HEK293 (cell line): Measurements from ENCODE around the gene LYPD4.

Experiments
- GLI2 ChIP-seq: fragments of 450-650 bp; formaldehyde crosslinking; IDR thresholded peaks from 2 replicates; pipeline ENCODE4; 2017; ENCODE audit warnings: missing biosample characterization, missing genetic modification characterization, low read depth, borderline replicate concordance
- GLIS1 ChIP-seq: fragments of 450-650 bp; formaldehyde crosslinking; IDR thresholded peaks from 2 replicates; pipeline ENCODE4 v1.5.1; 2016; ENCODE audit warnings: missing biosample characterization, missing genetic modification characterization
- HOXD13 ChIP-seq: sonication (generic); formaldehyde crosslinking; IDR thresholded peaks from 2 replicates; pipeline ENCODE4 v1.8.0; 2022; ENCODE audit warnings: missing genetic modification reagents, borderline replicate concordance
- PRDM1 ChIP-seq: fragments of 450-650 bp; formaldehyde crosslinking; IDR thresholded peaks from 2 replicates; pipeline ENCODE4; 2016; ENCODE audit warnings: missing biosample characterization, missing genetic modification characterization
- RBAK ChIP-seq: fragments of 450-650 bp; formaldehyde crosslinking; IDR thresholded peaks from 2 replicates; pipeline ENCODE4 v1.5.1; 2016; ENCODE audit warnings: missing biosample characterization, missing genetic modification characterization
- ZBTB1 ChIP-seq: fragments of 450-650 bp; formaldehyde crosslinking; IDR thresholded peaks from 2 replicates; pipeline ENCODE4 v1.5.1; 2016; ENCODE audit warnings: missing biosample characterization, missing genetic modification characterization
- ZBTB10 ChIP-seq: fragments of 450-650 bp; formaldehyde crosslinking; IDR thresholded peaks from 2 replicates; pipeline ENCODE4 v1.5.1; 2016; ENCODE audit warnings: missing biosample characterization, missing genetic modification characterization
- ZBTB17 ChIP-seq: fragments of 450-650 bp; formaldehyde crosslinking; IDR thresholded peaks from 2 replicates; pipeline ENCODE4 v1.5.1; 2016; ENCODE audit warnings: missing biosample characterization, missing genetic modification characterization
- ZFP69B ChIP-seq: fragments of 450-650 bp; formaldehyde crosslinking; IDR thresholded peaks from 2 replicates; pipeline ENCODE4 v1.5.1; 2016; ENCODE audit warnings: missing biosample characterization, missing genetic modification characterization
- ZNF112 ChIP-seq: fragments of 450-650 bp; formaldehyde crosslinking; IDR thresholded peaks from 2 replicates; pipeline ENCODE4 v1.5.0; 2017; ENCODE audit warnings: missing biosample characterization, missing genetic modification characterization
- ZNF146 ChIP-seq: fragments of 450-650 bp; formaldehyde crosslinking; IDR thresholded peaks from 2 replicates; pipeline ENCODE4 v1.5.1; 2016; ENCODE audit warnings: missing biosample characterization, missing genetic modification characterization
- ZNF169 ChIP-seq: fragments of 450-650 bp; formaldehyde crosslinking; IDR thresholded peaks from 2 replicates; pipeline ENCODE4 v1.5.1; 2016; ENCODE audit warnings: missing biosample characterization, missing genetic modification characterization
- ZNF175 ChIP-seq: fragments of 450-650 bp; formaldehyde crosslinking; IDR thresholded peaks from 2 replicates; pipeline ENCODE4 v1.5.1; 2016; ENCODE audit warnings: missing biosample characterization, missing genetic modification characterization
- ZNF341 ChIP-seq: fragments of 450-650 bp; formaldehyde crosslinking; IDR thresholded peaks from 2 replicates; pipeline ENCODE4; 2016; ENCODE audit warnings: low read depth, missing biosample characterization, missing genetic modification characterization
- ZNF362 ChIP-seq: fragments of 450-650 bp; formaldehyde crosslinking; IDR thresholded peaks from 2 replicates; pipeline ENCODE4 v1.5.1; 2016; ENCODE audit warnings: missing biosample characterization, missing genetic modification characterization
- ZNF398 ChIP-seq: fragments of 450-650 bp; formaldehyde crosslinking; IDR thresholded peaks from 2 replicates; pipeline ENCODE4 v1.5.1; 2017; ENCODE audit warnings: missing biosample characterization, missing genetic modification characterization
- ZNF426 ChIP-seq: fragments of 450-650 bp; formaldehyde crosslinking; IDR thresholded peaks from 2 replicates; pipeline ENCODE4 v1.5.1; 2017; ENCODE audit warnings: missing biosample characterization, missing genetic modification characterization, mild to moderate bottlenecking, inconsistent platforms, moderate library complexity
- ZNF48 ChIP-seq: fragments of 450-650 bp; formaldehyde crosslinking; IDR thresholded peaks from 2 replicates; pipeline ENCODE4 v1.5.1; 2016; ENCODE audit warnings: missing biosample characterization, missing genetic modification characterization
- ZNF514 ChIP-seq: fragments of 450-650 bp; formaldehyde crosslinking; IDR thresholded peaks from 2 replicates; pipeline ENCODE4 v1.5.1; 2016; ENCODE audit warnings: missing biosample characterization, missing genetic modification characterization
- ZNF521 ChIP-seq: fragments of 450-650 bp; formaldehyde crosslinking; IDR thresholded peaks from 2 replicates; pipeline ENCODE4 v1.5.1; 2017; ENCODE audit warnings: missing biosample characterization, mild to moderate bottlenecking, missing genetic modification characterization
- ZNF596 ChIP-seq: fragments of 450-650 bp; IDR thresholded peaks from 2 replicates; pipeline ENCODE4 v1.5.0; 2018; ENCODE audit warnings: missing biosample characterization, mild to moderate bottlenecking, missing genetic modification characterization, moderate library complexity
- ZNF658 ChIP-seq: fragments of 450-650 bp; formaldehyde crosslinking; IDR thresholded peaks from 2 replicates; pipeline ENCODE4; 2016; ENCODE audit warnings: missing biosample characterization, missing genetic modification characterization
- ZNF660 ChIP-seq: fragments of 450-650 bp; IDR thresholded peaks from 2 replicates; pipeline ENCODE4 v1.5.1; 2018; ENCODE audit warnings: missing biosample characterization, mild to moderate bottlenecking, missing genetic modification characterization
- ZNF747 ChIP-seq: fragments of 450-650 bp; formaldehyde crosslinking; IDR thresholded peaks from 2 replicates; pipeline ENCODE4 v1.5.1; 2016; ENCODE audit warnings: missing biosample characterization, missing genetic modification characterization
- ZNF777 ChIP-seq: fragments of 450-650 bp; formaldehyde crosslinking; IDR thresholded peaks from 2 replicates; pipeline ENCODE4 v1.5.1; 2017; ENCODE audit warnings: missing biosample characterization, missing genetic modification characterization, borderline replicate concordance
- ZNF830 ChIP-seq: fragments of 450-650 bp; IDR thresholded peaks from 2 replicates; pipeline ENCODE4 v1.5.0; 2018; ENCODE audit warnings: missing biosample characterization, missing genetic modification characterization, low read depth, mild to moderate bottlenecking, moderate library complexity
- TF ChIP-seq, protein P1 (sequence below): fragments of 450-650 bp; formaldehyde crosslinking; IDR thresholded peaks from 2 replicates; pipeline ENCODE4 v1.5.1; 2016; ENCODE audit warnings: missing biosample characterization, missing genetic modification characterization
- TF ChIP-seq, protein P2 (sequence below): fragments of 450-650 bp; IDR thresholded peaks from 2 replicates; pipeline ENCODE4 v1.5.1; 2018; ENCODE audit warnings: missing biosample characterization, mild to moderate bottlenecking, missing genetic modification characterization
- TF ChIP-seq, protein P3 (sequence below): fragments of 450-650 bp; formaldehyde crosslinking; IDR thresholded peaks from 2 replicates; pipeline ENCODE4; 2016; ENCODE audit warnings: missing biosample characterization, missing genetic modification characterization

Gene LYPD4

DNA sequence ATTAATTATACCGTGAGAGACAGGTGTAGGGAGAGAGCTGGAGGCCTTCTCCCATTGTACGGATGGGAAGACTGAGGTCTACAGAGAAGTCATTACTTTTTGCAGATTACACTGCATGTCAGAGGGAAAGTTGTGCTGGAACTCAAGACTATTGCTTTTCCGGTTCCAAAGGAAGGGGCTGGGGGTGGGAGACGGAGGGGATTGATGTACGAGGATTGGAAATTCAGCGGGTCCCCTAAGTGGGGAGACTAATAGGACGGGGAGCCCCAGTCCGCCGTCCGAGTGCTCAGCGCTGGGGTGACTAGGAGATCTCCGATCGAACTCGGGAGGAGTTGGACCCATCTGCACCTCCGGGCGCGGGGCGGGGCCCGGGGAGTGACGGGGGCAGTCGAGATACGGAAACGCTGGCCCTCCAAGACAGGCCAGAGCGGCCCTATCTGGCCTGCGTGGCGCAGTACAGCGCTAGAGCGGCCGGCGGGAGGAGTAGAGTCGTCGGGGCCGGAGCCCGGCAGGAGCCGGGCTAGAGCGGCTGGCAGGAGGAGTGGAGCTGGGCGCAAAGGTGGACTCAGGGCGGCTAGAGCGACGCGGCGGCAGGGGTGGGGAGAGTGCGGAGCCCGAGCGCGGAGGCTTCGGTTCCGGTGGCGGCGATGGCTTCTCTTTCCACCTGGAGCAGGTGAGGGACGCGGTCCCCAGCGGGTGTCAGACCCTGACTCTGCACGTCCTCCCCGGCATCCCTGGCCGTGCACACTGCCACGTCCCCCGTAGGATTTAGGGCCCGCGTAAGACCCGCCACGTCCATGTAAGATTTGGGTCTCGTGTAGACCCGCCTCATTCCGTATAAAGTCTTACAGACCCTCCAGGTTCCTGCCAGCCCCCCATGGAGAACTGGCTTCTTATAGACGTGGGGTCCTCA lies 39.6 kb upstream of the LYPD4 start (continued):
- TF ChIP-seq, protein P1, sequence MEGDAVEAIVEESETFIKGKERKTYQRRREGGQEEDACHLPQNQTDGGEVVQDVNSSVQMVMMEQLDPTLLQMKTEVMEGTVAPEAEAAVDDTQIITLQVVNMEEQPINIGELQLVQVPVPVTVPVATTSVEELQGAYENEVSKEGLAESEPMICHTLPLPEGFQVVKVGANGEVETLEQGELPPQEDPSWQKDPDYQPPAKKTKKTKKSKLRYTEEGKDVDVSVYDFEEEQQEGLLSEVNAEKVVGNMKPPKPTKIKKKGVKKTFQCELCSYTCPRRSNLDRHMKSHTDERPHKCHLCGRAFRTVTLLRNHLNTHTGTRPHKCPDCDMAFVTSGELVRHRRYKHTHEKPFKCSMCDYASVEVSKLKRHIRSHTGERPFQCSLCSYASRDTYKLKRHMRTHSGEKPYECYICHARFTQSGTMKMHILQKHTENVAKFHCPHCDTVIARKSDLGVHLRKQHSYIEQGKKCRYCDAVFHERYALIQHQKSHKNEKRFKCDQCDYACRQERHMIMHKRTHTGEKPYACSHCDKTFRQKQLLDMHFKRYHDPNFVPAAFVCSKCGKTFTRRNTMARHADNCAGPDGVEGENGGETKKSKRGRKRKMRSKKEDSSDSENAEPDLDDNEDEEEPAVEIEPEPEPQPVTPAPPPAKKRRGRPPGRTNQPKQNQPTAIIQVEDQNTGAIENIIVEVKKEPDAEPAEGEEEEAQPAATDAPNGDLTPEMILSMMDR (tag by site-specific recombination): peak; percentile 78; the same call in 1 of the 2 replicates
- TF ChIP-seq ZNF48 (tag by site-specific recombination) (no peak), ZNF398 (peak; percentile 68), PRDM1 (tag by site-specific recombination) (peak; percentile 76), ZNF521 (tag by site-specific recombination) (no peak), ZNF514 (tag by site-specific recombination) (no peak), ZNF747 (tag by site-specific recombination) (no peak), GLIS1 (tag by site-specific recombination) (peak; percentile 62), HOXD13 (CRISPR knock-in tag) (no peak), ZNF175 (tag by site-specific recombination) (no peak), GLI2 (tag by site-specific recombination) (no peak), ZNF830 (no peak), ZNF596 (no peak), ZNF777 (peak; percentile 88), ZNF341 (no peak), ZNF112 (tag by site-specific recombination) (no peak), ZNF146 (tag by site-specific recombination) (peak; percentile 1; the same call in 1 of the 2 replicates), ZNF660 (peak; percentile 95), ZNF169 (tag by site-specific recombination) (no peak; the same call in 1 of the 2 replicates), ZBTB10 (tag by site-specific recombination) (peak; percentile 73), ZBTB1 (peak; percentile 62; the same call in 1 of the 2 replicates), ZNF362 (0 out of 2 replicates have a peak, but pooled peaks have one; percentile 16), ZFP69B (tag by site-specific recombination) (peak; percentile 87), ZNF658 (tag by site-specific recombination) (no peak), ZNF426 (tag by site-specific recombination) (no peak), RBAK (no peak), ZBTB17 (peak; percentile 97)
- TF ChIP-seq, protein P2, sequence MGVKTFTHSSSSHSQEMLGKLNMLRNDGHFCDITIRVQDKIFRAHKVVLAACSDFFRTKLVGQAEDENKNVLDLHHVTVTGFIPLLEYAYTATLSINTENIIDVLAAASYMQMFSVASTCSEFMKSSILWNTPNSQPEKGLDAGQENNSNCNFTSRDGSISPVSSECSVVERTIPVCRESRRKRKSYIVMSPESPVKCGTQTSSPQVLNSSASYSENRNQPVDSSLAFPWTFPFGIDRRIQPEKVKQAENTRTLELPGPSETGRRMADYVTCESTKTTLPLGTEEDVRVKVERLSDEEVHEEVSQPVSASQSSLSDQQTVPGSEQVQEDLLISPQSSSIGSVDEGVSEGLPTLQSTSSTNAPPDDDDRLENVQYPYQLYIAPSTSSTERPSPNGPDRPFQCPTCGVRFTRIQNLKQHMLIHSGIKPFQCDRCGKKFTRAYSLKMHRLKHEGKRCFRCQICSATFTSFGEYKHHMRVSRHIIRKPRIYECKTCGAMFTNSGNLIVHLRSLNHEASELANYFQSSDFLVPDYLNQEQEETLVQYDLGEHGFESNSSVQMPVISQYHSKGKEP (tag by site-specific recombination): peak; percentile 76
- TF ChIP-seq, protein P3, sequence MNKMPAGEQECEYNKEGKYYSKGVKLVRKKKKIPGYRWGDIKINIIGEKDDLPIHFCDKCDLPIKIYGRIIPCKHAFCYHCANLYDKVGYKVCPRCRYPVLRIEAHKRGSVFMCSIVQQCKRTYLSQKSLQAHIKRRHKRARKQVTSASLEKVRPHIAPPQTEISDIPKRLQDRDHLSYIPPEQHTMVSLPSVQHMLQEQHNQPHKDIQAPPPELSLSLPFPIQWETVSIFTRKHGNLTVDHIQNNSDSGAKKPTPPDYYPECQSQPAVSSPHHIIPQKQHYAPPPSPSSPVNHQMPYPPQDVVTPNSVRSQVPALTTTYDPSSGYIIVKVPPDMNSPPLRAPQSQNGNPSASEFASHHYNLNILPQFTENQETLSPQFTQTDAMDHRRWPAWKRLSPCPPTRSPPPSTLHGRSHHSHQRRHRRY: no peak
